Measurements from ENCODE around the gene NDUFB6. TPM values are rescaled to one million over a fixed set of nuclear protein-coding genes. Genes with fewer than 3 reads are reported as not detected.
A peak's percentile ranks its signal among the peaks of the same experiment; 100 is the strongest.
"Not testable (repeated sequence)": the region's sequence is repeated elsewhere in the genome, so short reads cannot be mapped to it uniquely, and the experiment has no call there.

NDUFB6 gene
- total RNA-seq, 1 donor: 12.4 TPM

DNA sequence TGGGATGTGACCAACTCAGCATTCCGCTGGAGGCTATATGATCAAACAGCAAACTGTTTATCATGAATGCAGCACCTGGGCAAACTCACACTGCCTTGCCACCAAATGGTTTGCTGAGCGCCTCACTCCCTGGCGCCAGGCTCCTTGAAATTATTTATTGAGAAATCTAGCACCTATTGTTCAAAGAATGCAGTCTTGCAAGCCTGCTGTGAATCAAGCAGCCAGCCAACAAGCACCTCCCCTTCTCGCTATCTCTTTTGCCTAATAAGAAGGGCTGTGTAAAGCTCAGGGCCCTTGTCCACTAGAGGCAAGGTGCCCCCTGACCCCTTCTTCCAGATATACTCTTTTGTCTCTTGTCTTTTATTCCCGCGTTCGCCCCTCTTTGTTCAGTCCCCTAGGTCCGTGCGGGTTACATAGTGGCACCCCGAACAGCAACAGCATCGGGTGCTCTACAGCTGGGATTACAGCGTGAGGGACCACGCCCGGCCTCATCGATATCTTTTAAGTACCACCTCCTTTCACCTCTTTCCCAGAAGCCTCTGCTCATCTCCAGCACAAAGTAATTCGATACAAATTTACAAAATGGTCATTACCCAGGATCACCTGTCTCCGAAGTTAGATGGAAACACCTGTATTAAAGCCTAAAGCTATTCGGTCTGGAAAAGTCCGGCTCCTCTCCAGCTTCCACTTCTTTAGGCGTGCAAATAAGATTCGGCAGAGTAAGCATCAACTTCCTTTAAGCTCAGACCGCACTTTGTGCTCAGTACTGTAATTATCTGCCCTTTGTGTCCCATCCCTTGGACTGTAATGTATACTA, 47.9 kb downstream of the NDUFB6 start:
- peak in 2 of 3 donors; percentile 12 to 28 for DNase-seq (ENCODE audit: low read depth in 2 of 3, low spot score in 2 of 3)

DNA sequence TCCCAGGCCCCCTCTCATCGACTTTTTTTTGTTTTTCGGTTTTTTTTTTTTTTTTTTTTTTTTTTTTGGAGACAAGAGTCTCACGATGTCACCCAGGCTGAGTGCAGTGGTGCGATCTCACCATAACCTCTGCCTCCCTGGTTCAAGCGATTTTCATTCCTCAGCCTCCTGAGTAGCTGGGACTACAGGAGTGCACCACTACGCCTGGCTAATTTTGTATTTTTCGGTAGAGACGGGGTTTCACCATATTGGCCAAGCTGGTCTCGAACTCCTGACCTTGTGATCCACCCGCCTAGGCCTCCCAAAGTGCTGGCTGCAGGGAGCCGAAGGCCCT, 48.4 kb downstream of the NDUFB6 start:
- not testable (repeated sequence) for DNase-seq (ENCODE audit: low read depth in 2 of 3, low spot score in 2 of 3)

DNA sequence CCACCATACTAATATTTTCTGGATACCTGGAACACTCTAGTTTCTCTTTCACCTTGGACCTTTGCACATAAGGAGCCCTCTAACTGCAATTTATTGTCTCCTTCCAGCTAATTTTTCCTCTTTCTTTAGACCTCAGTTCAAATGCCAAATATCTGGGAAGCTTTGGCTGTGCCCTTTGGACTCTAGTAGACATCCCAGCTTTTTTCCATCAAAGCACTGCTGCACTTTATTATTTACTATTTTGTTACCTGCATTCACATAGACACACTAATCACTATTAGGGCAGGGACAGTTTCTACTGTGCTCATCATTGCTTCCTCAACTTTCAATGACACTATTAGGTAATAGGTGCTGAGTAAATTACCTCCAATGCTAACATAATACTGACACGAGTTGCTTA, 49.0 kb downstream of the NDUFB6 start:
- DNase-seq (ENCODE audit: low read depth in 2 of 3, low spot score in 2 of 3): no peak

GRCh38 chr9:32518276-32518675, 54.7 kb downstream of the NDUFB6 start:
- DNase-seq (ENCODE audit: low read depth in 2 of 3, low spot score in 2 of 3): no peak

GRCh38 chr9:32516241-32516640, 56.7 kb downstream of the NDUFB6 start:
- DNase-seq (ENCODE audit: low read depth in 2 of 3, low spot score in 2 of 3): no peak

DNA sequence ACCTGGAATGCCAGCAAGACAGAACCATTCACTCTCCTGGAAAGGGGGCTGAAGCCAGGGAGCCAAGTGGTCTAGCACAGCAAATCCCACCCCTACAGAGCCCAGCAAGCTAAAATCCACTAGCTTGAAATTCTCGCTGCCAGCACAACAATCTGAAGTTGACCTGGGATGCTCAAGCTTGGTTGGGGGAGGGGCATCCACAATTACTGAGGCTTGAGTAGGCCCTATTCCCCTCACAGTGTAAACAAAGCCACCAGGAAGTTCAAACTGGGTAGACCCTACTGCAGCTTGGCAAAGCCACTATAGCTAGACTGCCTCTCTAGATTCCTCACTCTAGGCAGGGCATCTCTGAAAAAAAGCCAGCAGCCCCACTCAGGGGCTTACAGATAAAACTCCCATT, 64.2 kb downstream of the NDUFB6 start:
- no peak for DNase-seq (ENCODE audit: low read depth in 2 of 3, low spot score in 2 of 3)

- no peak for DNase-seq (ENCODE audit: low read depth in 2 of 3, low spot score in 2 of 3)
Measured at GRCh38 chr9:32503008-32503407, 70.0 kb downstream of the NDUFB6 start.

Other genes starting within 250 kb of the NDUFB6 start
- gene ACO1, start 188.5 kb downstream of the NDUFB6 start, total RNA-seq: 15.3 TPM
- gene RIGI, start 47.0 kb downstream of the NDUFB6 start, total RNA-seq: 9.4 TPM
- 9.2 TPM for gene SMIM27, start 20.8 kb downstream of the NDUFB6 start, total RNA-seq
- 29.6 TPM for gene TOPORS, start 20.6 kb downstream of the NDUFB6 start, total RNA-seq
- gene TAF1L, start 62.5 kb upstream of the NDUFB6 start, total RNA-seq: under 0.01 TPM
- gene TMEM215, start 210.4 kb upstream of the NDUFB6 start, total RNA-seq: not detected

All from hematopoietic multipotent progenitor cell (in vitro differentiated cells).